ENCODE data around the gene DBN1. TPM values are rescaled to one million over a fixed set of nuclear protein-coding genes. Genes with fewer than 3 reads are reported as not detected.
"Not testable (repeated sequence)": the region's sequence is repeated elsewhere in the genome, so short reads cannot be mapped to it uniquely, and the experiment has no call there.

DBN1 gene
- polyA plus RNA-seq, 1 experiment, result 164 TPM

DNA sequence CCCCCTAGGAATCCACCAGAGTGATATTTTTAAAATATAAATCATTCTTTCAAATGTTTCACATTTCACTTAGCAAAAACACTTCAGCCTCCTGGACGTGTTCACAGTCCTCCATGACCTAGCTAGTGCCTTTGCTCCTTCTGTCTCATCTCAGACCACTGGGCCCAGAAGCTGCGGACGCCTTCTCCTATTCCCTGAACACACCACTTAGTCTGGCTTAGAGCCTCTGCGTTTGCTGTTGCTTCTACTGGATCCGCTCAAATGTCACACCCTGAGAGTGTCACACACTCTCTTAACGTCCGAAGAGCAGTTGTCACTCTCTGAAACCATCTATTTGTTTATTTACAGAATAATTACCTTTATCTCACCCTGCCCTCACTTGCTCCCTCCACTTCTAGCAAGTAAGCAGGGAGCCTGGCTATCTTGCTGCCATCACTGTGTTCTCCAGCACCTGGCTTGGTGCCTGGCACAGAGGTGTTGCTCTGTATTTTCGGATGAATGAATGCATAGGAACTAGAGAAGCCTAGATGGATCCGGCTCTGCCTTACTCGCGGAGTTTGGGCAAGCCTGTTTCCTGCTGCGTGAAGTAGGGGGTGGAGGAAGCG, 48.1 kb downstream of the DBN1 start:
- Histone ChIP-seq H3K27ac (ENCODE audit: low read depth, low read length) (peak overlapping the region; percentile 96), H3K27me3 (ENCODE audit: control insufficient read depth, insufficient read depth, low read length) (no peaks in the 10 kb centered on the region), H3K4me3 (ENCODE audit: low read depth, low read length) (peak overlapping the region; percentile 70), H3K9me3 (ENCODE audit: control insufficient read depth, insufficient read depth, low read length) (no peaks in the 10 kb centered on the region)
- no peak for DNase-seq (ENCODE audit: low read depth, low spot score)
- no peak for TF ChIP-seq CTCF (IDR thresholded peaks at IDR 0.05; ENCODE audit: low read depth, low read length)
- POLR2A ChIA-PET, result interaction anchor here (0.9 to 2.1 kb wide), 2 partner anchors 22 to 46 kb away, joined by 3 to 26 read pairs; no protein-coding TSS in a partner anchor
- CTCF ChIA-PET, result interaction anchor here (1.5 to 4.2 kb wide), 2 partner anchors 21 to 27 kb away, joined by 4 to 24 read pairs; no protein-coding TSS in a partner anchor

GRCh38 chr5:177423671-177424070, 49.8 kb downstream of the DBN1 start:
- no peaks in the 10 kb centered on the region for H3K27me3 ChIP-seq (ENCODE audit: control insufficient read depth, insufficient read depth, low read length)
- H3K4me3 ChIP-seq (ENCODE audit: low read depth, low read length), result no peak overlapping the region
- CTCF ChIA-PET, result interaction anchor here (0.6 to 3.6 kb wide), 2 partner anchors 20 to 503 kb away, joined by 4 to 20 read pairs; no protein-coding TSS in a partner anchor
- no peak for DNase-seq (ENCODE audit: low read depth, low spot score)
- no peaks in the 10 kb centered on the region for H3K9me3 ChIP-seq (ENCODE audit: control insufficient read depth, insufficient read depth, low read length)
- POLR2A ChIA-PET, result no interaction called here
- no peak for TF ChIP-seq CTCF (IDR thresholded peaks at IDR 0.05; ENCODE audit: low read depth, low read length)
- H3K27ac ChIP-seq (ENCODE audit: low read depth, low read length), result no peak overlapping the region

DNA sequence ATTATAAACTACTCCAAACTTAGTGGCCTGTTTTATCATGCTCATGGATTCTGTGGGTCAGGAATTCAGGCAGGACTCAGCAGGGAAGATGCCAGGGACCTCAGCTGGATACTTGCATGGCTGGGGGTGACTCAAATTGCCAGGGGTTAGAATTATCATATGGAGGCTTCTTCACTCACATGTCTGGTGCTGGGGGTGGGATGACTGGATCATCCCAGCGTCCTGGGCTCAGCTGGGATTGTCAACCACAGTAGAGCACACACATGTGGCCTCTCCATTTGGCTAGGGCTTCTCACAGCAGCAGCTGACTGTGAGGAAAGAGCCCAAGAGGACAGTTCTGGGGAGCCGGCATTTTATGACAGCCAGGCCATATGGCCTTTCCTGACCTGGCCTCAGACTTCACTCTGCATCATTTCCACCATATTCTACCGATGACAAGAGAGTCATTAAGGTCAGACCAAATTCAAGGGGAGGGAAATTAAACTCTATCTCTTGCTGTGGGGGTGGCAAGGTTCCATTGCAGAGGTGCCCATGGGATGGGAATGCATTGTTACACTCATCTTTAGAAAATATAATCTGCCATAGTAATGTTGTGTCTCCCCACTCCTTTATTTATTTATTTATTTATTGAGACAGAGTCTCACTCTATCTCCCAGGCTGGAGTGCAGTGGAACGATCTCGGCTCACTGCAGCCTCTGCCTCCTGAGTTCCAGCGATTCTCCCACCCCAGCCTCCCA, 52.2 kb downstream of the DBN1 start:
- Histone ChIP-seq H3K27me3 (ENCODE audit: control insufficient read depth, insufficient read depth, low read length) (no peaks in the 10 kb centered on the region), H3K9me3 (ENCODE audit: control insufficient read depth, insufficient read depth, low read length) (no peaks in the 10 kb centered on the region), H3K27ac (ENCODE audit: low read depth, low read length) (no peak overlapping the region), H3K4me3 (ENCODE audit: low read depth, low read length) (no peak overlapping the region)
- ChIA-PET POLR2A (no interaction called here), CTCF (interaction anchor here (2.1 to 3.6 kb wide), 2 partner anchors 17 to 30 kb away, joined by 12 to 20 read pairs; no protein-coding TSS in a partner anchor)
- TF ChIP-seq CTCF (IDR thresholded peaks at IDR 0.05; ENCODE audit: low read depth, low read length), result no peak
- no peak for DNase-seq (ENCODE audit: low read depth, low spot score)

DNA sequence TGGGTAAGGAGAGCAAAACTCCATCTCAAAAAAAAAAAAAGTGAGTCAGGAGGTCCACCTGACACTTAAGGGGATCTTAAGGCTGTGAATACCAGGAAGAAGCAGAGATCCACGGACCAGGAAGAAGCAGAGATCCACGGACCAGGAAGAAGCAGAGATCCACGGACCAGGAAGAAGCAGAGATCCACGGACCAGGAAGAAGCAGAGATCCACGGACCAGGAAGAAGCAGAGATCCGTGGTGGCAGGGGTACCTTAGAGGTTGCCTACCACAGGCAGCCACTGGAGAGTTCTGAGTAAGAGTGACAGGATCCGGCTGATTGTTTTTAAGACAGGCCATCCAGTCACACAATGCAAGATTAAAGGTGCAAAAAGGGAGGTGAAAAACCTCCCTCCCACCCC, 53.0 kb downstream of the DBN1 start:
- H3K9me3 ChIP-seq (ENCODE audit: control insufficient read depth, insufficient read depth, low read length); DNase-seq (ENCODE audit: low read depth, low spot score); H3K4me3 ChIP-seq (ENCODE audit: low read depth, low read length); POLR2A ChIA-PET; H3K27me3 ChIP-seq (ENCODE audit: control insufficient read depth, insufficient read depth, low read length); H3K27ac ChIP-seq (ENCODE audit: low read depth, low read length): not testable (repeated sequence)
- CTCF ChIA-PET, result interaction anchor here (0.7 kb wide), 1 partner anchor 50 kb away, joined by 3 read pairs; no protein-coding TSS in a partner anchor

- POLR2A ChIA-PET, result interaction anchor here (0.8 to 0.9 kb wide), 2 partner anchors 8 to 67 kb away, joined by 3 to 4 read pairs; partner anchors contain the start of gene LMAN2
- peak; percentile 74 for DNase-seq (ENCODE audit: low read depth, low spot score)
- Histone ChIP-seq H3K27me3 (ENCODE audit: control insufficient read depth, insufficient read depth, low read length) (no peaks in the 10 kb centered on the region), H3K4me3 (ENCODE audit: low read depth, low read length) (no peak overlapping the region), H3K9me3 (ENCODE audit: control insufficient read depth, insufficient read depth, low read length) (no peaks in the 10 kb centered on the region; the same call in 1 of the 2 replicates), H3K27ac (ENCODE audit: low read depth, low read length) (no peak overlapping the region)
- no peak for TF ChIP-seq CTCF (IDR thresholded peaks at IDR 0.05; ENCODE audit: low read depth, low read length)
- CTCF ChIA-PET, result interaction anchor here (1.7 to 5.0 kb wide), 3 partner anchors 15 to 38 kb away, joined by 10 to 34 read pairs (median 10); no protein-coding TSS in a partner anchor
Measured at GRCh38 chr5:177419046-177419445, 54.4 kb downstream of the DBN1 start.

DNA sequence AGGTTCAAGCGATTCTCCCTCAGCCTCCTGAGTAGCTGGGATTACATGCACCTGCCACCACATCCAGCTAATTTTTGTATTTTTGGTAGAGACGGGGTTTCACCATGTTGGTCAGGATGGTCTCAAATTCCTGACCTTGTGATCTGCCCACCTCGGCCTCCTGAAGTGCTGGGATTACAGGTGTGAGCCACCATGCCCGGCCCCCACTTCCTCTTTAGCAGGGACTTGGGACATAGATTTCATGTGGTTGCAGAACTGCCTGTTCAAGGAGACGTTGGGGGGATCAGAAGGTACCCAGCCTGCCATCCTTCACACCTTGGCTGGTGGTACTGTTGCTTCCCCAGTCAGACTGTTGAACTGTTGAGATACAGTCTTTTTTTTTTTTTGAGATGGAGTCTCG, 56.4 kb downstream of the DBN1 start:
- not testable (repeated sequence) for H3K4me3 ChIP-seq (ENCODE audit: low read depth, low read length); H3K27me3 ChIP-seq (ENCODE audit: control insufficient read depth, insufficient read depth, low read length); H3K27ac ChIP-seq (ENCODE audit: low read depth, low read length); DNase-seq (ENCODE audit: low read depth, low spot score); H3K9me3 ChIP-seq (ENCODE audit: control insufficient read depth, insufficient read depth, low read length)
- ChIA-PET CTCF (interaction anchor here (5.0 kb wide), 1 partner anchor 13 kb away, joined by 34 read pairs; no protein-coding TSS in a partner anchor), POLR2A (interaction anchor here (0.9 kb wide), 1 partner anchor 10 kb away, joined by 3 read pairs; the partner anchor contains the start of gene GRK6)
